OCI-LY1 (cell line): ENCODE results near the gene SEMA3A.
A peak's percentile ranks its signal among the peaks of the same experiment; 100 is the strongest.
"Not testable (repeated sequence)": the region's sequence is repeated elsewhere in the genome, so short reads cannot be mapped to it uniquely, and the experiment has no call there.

Experiments
- H2AFZ ChIP-seq: fragments of 200-600 bp; sonication (generic), shearing (Covaris generic); 2 replicates; pipeline ENCODE4 v1.6.0; 2014; ENCODE audit warnings: antibody characterized with exemption, mild to moderate bottlenecking, low read length
- H3F3A ChIP-seq: fragments of 200-600 bp; sonication (generic), shearing (Covaris generic); 2 replicates; pipeline ENCODE4 v1.6.0; 2014; ENCODE audit warnings: mild to moderate bottlenecking, antibody characterized with exemption, low read length, moderate library complexity; ENCODE audit not compliant: insufficient read depth
- H3K27ac ChIP-seq: fragments of 200-600 bp; sonication (generic); 2 replicates; pipeline ENCODE4 v1.5.1; 2014; ENCODE audit warnings: low read length, mixed run types, mild to moderate bottlenecking, low read depth; ENCODE audit not compliant: poor library complexity, severe bottlenecking
- H3K27me3 ChIP-seq: fragments of 200-600 bp; sonication (generic); 2 replicates; pipeline ENCODE4 v1.6.0; 2014; ENCODE audit warnings: antibody characterized with exemption, mild to moderate bottlenecking, low read length, moderate library complexity; ENCODE audit not compliant: insufficient read depth
- H3K36me3 ChIP-seq: fragments of 200-600 bp; sonication (generic); 2 replicates; pipeline ENCODE4 v1.6.1; 2014; ENCODE audit warnings: mild to moderate bottlenecking, antibody characterized with exemption, low read length, moderate library complexity, mixed read lengths; ENCODE audit not compliant: insufficient read depth
- H3K4me1 ChIP-seq: fragments of 200-600 bp; sonication (generic); 2 replicates; pipeline ENCODE4 v1.5.1; 2014; ENCODE audit warnings: mild to moderate bottlenecking, low read length, moderate library complexity; ENCODE audit not compliant: insufficient read depth, severe bottlenecking
- H3K4me2 ChIP-seq: fragments of 200-600 bp; sonication (generic), shearing (Covaris generic); 2 replicates; pipeline ENCODE4 v1.6.1; 2014; ENCODE audit warnings: low read length
- H3K4me3 ChIP-seq: fragments of 200-600 bp; sonication (generic); 2 replicates; pipeline ENCODE4 v1.5.1; 2014; ENCODE audit warnings: low read length, low read depth, mild to moderate bottlenecking, mixed read lengths; ENCODE audit not compliant: poor library complexity, severe bottlenecking
- H3K79me2 ChIP-seq: fragments of 200-600 bp; shearing (Covaris generic); 2 replicates; pipeline ENCODE4 v1.6.1; 2016; ENCODE audit warnings: mixed run types, low read length, mixed read lengths; ENCODE audit not compliant: insufficient read depth
- H3K9ac ChIP-seq: fragments of 200-600 bp; sonication (generic), shearing (Covaris generic); 2 replicates; pipeline ENCODE4 v1.6.1; 2014; ENCODE audit warnings: mild to moderate bottlenecking, low read length, mixed read lengths
- H3K9me2 ChIP-seq: fragments of 200-600 bp; sonication (generic), shearing (Covaris generic); 2 replicates; pipeline ENCODE4 v1.6.1; 2014; ENCODE audit warnings: low read depth, mild to moderate bottlenecking, low read length, mixed read lengths
- H3K9me3 ChIP-seq: fragments of 200-600 bp; shearing (Covaris generic); 2 replicates; pipeline ENCODE4 v1.6.1; 2014; ENCODE audit warnings: low read length, mixed read lengths
- H4K20me1 ChIP-seq: fragments of 200-600 bp; sonication (generic), shearing (Covaris generic); 2 replicates; pipeline ENCODE4 v1.6.0; 2016; ENCODE audit warnings: mild to moderate bottlenecking, low read length; ENCODE audit not compliant: insufficient read depth
- CTCF ChIP-seq: fragments of 200-600 bp; sonication (generic), shearing (Covaris generic); IDR thresholded peaks from 2 replicates; pipeline ENCODE4 v1.5.1; 2017; ENCODE audit warnings: mild to moderate bottlenecking, antibody characterized with exemption, low read length, moderate library complexity, mixed read lengths
- EZH2 ChIP-seq: fragments of 200-600 bp; sonication (generic), shearing (Covaris generic); IDR thresholded peaks from 2 replicates; pipeline ENCODE4 v1.8.0; 2017; ENCODE audit warnings: borderline replicate concordance, mixed run types, mild to moderate bottlenecking, antibody characterized with exemption, low read length, moderate library complexity, mixed read lengths

The SEMA3A gene

DNA sequence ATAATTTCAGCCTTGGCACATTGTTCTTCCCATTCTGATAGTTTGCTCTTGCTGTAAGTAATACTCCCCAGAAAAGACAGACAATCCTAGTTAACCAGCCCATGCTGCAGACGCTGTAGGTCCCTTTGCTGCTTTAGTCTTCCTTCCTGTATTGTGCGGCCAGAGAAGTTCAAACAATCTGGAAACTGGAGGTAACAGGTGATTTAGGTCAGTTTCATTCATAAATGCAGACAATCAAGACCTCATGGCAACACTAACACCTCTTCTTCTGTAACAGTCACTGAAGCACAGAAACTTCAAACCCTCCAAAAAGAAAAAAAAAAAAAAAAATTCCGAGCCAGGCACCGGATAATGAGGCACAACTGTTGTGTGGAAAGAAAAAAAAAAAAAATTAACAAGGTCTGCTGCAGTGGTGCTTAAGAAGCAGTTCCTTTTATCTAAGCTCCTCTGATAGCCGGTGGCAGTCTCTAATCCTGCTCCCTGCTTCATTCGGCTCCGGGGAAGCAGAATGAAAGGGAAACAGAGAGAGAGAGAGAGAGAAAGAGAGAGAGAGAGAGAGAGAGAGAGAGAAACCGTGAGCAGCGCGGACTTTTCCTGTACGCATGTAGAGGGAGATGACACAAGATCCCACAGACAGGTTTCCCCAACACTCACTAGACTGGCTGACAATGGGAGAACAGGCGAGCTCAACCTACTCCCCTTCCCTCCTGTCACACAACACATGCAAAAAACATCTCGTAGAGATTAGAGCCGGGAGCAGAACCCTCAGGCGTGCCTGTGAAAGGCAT is at the start of gene SEMA3A:
Gene SEMA3A, minus strand, starts transcription at position 306 of the 788 bp plus-strand sequence. Its CDS starts 203 bp downstream, at position 103.
- no peaks in the 10 kb centered on the region for H3F3A ChIP-seq
- no peaks in the 10 kb centered on the region for H3K36me3 ChIP-seq
- TF ChIP-seq EZH2 = no peak
- no peak for TF ChIP-seq CTCF
- peaks cover 23% of the 10 kb centered on the region for H3K4me1 ChIP-seq
- H3K4me3 ChIP-seq = peak within 1 kb of the TSS; percentile 39
- H3K4me2 ChIP-seq = peak within 1 kb of the TSS; percentile 46
- no peaks in the 10 kb centered on the region for H3K9me2 ChIP-seq
- H3K79me2 ChIP-seq = no peaks in the 10 kb centered on the region
- no peak within 1 kb of the TSS for H2AFZ ChIP-seq
- H4K20me1 ChIP-seq = no peaks in the 10 kb centered on the region
- no peak within 1 kb of the TSS for H3K27ac ChIP-seq
- H3K9me3 ChIP-seq = no peaks in the 10 kb centered on the region
- H3K9ac ChIP-seq = no peak within 1 kb of the TSS; the same call in 1 of the 2 replicates
- no peaks in the 10 kb centered on the region for H3K27me3 ChIP-seq

GRCh38 chr7:84243037-84243436 is 48.4 kb upstream of the SEMA3A start:
- H4K20me1 ChIP-seq, H3K9ac ChIP-seq, H3K4me1 ChIP-seq, H3F3A ChIP-seq, H3K27me3 ChIP-seq, H3K4me3 ChIP-seq, H3K27ac ChIP-seq, H3K36me3 ChIP-seq, H3K9me3 ChIP-seq, H3K79me2 ChIP-seq, H3K9me2 ChIP-seq, H2AFZ ChIP-seq, H3K4me2 ChIP-seq: not testable (repeated sequence)

DNA sequence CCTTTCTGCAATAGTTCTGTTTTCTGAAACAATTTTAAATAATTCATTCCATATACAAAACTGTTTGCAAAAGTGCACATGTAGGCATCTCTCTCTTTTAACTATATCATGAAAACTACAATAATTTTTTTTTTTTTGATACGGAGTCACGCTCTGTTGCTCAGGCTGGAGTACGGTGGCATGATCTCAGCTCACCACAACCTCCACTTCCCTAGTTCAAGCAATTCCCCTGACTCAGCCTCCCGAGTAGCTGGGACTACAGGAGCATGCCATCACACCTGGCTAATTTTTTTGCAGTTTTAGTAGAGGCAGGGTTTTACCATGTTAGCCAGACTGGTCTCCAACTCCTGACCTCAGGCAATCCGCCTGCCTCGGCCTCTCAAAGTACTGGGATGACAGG is 44.0 kb upstream of the SEMA3A start:
- Histone ChIP-seq H4K20me1 (no peaks in the 10 kb centered on the region), H3K36me3 (no peaks in the 10 kb centered on the region), H3K9ac (no peak overlapping the region), H3K4me3 (no peak overlapping the region), H3K9me2 (no peaks in the 10 kb centered on the region), H3K27me3 (no peaks in the 10 kb centered on the region), H3F3A (no peaks in the 10 kb centered on the region), H3K9me3 (no peaks in the 10 kb centered on the region), H3K4me2 (no peak overlapping the region), H2AFZ (no peak overlapping the region), H3K4me1 (no peaks in the 10 kb centered on the region), H3K79me2 (no peaks in the 10 kb centered on the region), H3K27ac (no peak overlapping the region)
- no peak for TF ChIP-seq CTCF
- TF ChIP-seq EZH2 = no peak
